ENCODE data around the gene PLXNA4.

DNA sequence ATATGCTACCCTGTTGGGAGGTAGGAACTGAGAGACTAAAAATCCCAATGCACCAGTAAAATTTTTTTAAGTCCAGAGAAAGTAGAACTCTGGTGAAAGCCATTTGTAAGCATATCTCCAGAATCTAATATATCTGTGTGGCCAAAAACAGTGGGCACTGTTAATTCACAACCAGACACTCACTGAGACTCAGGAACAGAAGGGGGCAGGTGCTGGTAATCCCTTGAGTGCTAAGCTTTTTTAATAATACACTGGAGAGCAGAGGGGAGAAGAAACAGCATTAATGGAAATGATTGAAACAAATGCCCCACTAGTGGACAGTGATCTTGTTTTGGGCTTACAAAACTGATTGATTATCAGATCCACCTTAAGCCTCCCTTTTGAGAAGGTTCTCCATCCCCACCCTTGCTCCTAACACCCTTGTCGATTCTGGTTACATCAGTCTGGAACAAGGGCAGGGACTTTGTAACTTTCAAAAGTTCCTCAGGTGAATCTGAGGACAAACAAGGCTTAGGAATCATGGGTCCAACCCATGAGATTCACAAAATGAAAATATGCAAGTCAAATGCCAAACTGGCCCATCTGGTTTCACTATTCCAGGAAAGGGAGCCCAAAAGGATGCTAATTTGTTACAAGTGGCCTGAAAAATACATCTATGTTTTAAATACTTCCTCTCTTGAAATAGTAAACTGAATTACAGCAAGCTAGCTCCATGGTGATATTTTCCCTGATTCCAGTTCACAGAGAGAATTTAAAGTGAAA lies 29.7 kb downstream of the PLXNA4 start:
- TF ChIP-seq EGR1 (IDR thresholded peaks at IDR 0.05; ENCODE audit: low read depth in 2 of 2): no peak
- TF ChIP-seq, protein P1, sequence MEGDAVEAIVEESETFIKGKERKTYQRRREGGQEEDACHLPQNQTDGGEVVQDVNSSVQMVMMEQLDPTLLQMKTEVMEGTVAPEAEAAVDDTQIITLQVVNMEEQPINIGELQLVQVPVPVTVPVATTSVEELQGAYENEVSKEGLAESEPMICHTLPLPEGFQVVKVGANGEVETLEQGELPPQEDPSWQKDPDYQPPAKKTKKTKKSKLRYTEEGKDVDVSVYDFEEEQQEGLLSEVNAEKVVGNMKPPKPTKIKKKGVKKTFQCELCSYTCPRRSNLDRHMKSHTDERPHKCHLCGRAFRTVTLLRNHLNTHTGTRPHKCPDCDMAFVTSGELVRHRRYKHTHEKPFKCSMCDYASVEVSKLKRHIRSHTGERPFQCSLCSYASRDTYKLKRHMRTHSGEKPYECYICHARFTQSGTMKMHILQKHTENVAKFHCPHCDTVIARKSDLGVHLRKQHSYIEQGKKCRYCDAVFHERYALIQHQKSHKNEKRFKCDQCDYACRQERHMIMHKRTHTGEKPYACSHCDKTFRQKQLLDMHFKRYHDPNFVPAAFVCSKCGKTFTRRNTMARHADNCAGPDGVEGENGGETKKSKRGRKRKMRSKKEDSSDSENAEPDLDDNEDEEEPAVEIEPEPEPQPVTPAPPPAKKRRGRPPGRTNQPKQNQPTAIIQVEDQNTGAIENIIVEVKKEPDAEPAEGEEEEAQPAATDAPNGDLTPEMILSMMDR (IDR thresholded peaks at IDR 0.05; ENCODE audit: low read depth, low read length, missing input control): no peak
- TF ChIP-seq TAF1 (conservative IDR thresholded peaks at IDR 0.05): no peak
- TF ChIP-seq, protein P2, sequence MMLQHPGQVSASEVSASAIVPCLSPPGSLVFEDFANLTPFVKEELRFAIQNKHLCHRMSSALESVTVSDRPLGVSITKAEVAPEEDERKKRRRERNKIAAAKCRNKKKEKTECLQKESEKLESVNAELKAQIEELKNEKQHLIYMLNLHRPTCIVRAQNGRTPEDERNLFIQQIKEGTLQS (IDR thresholded peaks at IDR 0.05): no peak
- TF ChIP-seq, protein P3, sequence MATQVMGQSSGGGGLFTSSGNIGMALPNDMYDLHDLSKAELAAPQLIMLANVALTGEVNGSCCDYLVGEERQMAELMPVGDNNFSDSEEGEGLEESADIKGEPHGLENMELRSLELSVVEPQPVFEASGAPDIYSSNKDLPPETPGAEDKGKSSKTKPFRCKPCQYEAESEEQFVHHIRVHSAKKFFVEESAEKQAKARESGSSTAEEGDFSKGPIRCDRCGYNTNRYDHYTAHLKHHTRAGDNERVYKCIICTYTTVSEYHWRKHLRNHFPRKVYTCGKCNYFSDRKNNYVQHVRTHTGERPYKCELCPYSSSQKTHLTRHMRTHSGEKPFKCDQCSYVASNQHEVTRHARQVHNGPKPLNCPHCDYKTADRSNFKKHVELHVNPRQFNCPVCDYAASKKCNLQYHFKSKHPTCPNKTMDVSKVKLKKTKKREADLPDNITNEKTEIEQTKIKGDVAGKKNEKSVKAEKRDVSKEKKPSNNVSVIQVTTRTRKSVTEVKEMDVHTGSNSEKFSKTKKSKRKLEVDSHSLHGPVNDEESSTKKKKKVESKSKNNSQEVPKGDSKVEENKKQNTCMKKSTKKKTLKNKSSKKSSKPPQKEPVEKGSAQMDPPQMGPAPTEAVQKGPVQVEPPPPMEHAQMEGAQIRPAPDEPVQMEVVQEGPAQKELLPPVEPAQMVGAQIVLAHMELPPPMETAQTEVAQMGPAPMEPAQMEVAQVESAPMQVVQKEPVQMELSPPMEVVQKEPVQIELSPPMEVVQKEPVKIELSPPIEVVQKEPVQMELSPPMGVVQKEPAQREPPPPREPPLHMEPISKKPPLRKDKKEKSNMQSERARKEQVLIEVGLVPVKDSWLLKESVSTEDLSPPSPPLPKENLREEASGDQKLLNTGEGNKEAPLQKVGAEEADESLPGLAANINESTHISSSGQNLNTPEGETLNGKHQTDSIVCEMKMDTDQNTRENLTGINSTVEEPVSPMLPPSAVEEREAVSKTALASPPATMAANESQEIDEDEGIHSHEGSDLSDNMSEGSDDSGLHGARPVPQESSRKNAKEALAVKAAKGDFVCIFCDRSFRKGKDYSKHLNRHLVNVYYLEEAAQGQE (IDR thresholded peaks at IDR 0.05): no peak
